Measurements from ENCODE around the gene PIK3R6. TPM values are rescaled to one million over a fixed set of nuclear protein-coding genes. Genes with fewer than 3 reads are reported as not detected.

PIK3R6 gene
- total and polyA plus RNA-seq, 10 of the 15 experiments (the other 5 are each of a cell fraction or from before 2014, with no cell fraction given), result 6.7 to 146 (median 68.2) TPM

- RAD21 ChIA-PET (ENCODE audit: unreplicated experiment), result interaction anchor here (0.6 kb wide), 1 partner anchor 127 kb away, joined by 3 read pairs; no protein-coding TSS in a partner anchor
- no peak for ATAC-seq
- Histone ChIP-seq H3K4me2 (ENCODE audit: control insufficient read depth, insufficient read depth) (no peak overlapping the region), H3K4me3 (no peak overlapping the region), H3K27me3 (replicated peaks in 1 of 2; ENCODE audit: control insufficient read depth in 2 of 2, insufficient read depth in 2 of 2, low read length in 1 of 2) (no peaks in the 10 kb centered on the region), H3K79me2 (ENCODE audit: control insufficient read depth, insufficient read depth, low read length) (no peaks in the 10 kb centered on the region; the same call in 1 of the 2 replicates), H2AFZ (ENCODE audit: control insufficient read depth, low read depth, low read length) (no peak overlapping the region), H3K9ac (ENCODE audit: control insufficient read depth, insufficient read depth, low read length) (no peak overlapping the region), H4K20me1 (ENCODE audit: control insufficient read depth, insufficient read depth) (no peaks in the 10 kb centered on the region; the same call in 1 of the 2 replicates), H3K4me1 (ENCODE audit: control insufficient read depth, insufficient read depth, low read length) (no peaks in the 10 kb centered on the region), H3K27ac (ENCODE audit: control insufficient read depth, insufficient read depth) (no peak overlapping the region), H3K36me3 (ENCODE audit: control insufficient read depth in 2 of 2, insufficient read depth in 2 of 2, low read length in 1 of 2) (peaks cover 51 to 69% of the 10 kb centered on the region in 2 experiments), H3K9me3 (replicated peaks; ENCODE audit: control insufficient read depth, insufficient read depth, low read length) (no peaks in the 10 kb centered on the region)
- 99% methylated on average over 13 of the region's 15 CpGs for WGBS (ENCODE audit: insufficient coverage, insufficient replicate concordance, low lambda C conversion rate, missing lambda C conversion rate)
- POLR2A ChIA-PET, result interaction anchor here (0.6 kb wide), 1 partner anchor 27 kb away, joined by 8 read pairs; no protein-coding TSS in a partner anchor
- intact Hi-C loops (cut with micrococcal nuclease; ENCODE audit: unreplicated experiment) (no loop called here), in situ Hi-C loops (cut with MboI) (no loop called here)
- SMC1A ChIA-PET (ENCODE audit: uncharacterized antibody, unreplicated experiment), result no interaction called here
- no peak for DNase-seq (ENCODE audit: low read depth, low spot score)
- no TSS peak for BruUV-seq (replicated peaks)
- no peak for FAIRE-seq
- no peak for TF ChIP-seq FOXM1 (IDR thresholded peaks at IDR 0.05; ENCODE audit: low read depth, low read length)
- no peak for TF ChIP-seq STAT3 (IDR thresholded peaks at IDR 0.05; ENCODE audit: low read depth, low read length)
- TF ChIP-seq TARDBP (IDR thresholded peaks at IDR 0.05; ENCODE audit: borderline replicate concordance), result no peak
- TF ChIP-seq ETV6 (conservative IDR thresholded peaks at IDR 0.05 in 1 of 2, IDR thresholded peaks at IDR 0.05 in 1 of 2; ENCODE audit: borderline replicate concordance in 1 of 2, low read depth in 1 of 2), result no peak
- TF ChIP-seq RB1 (IDR thresholded peaks at IDR 0.05; ENCODE audit: borderline replicate concordance), result no peak
- no peak for TF ChIP-seq SMAD1 (IDR thresholded peaks at IDR 0.05; ENCODE audit: low read depth, partially characterized antibody)
- no peak for TF ChIP-seq CTCF (IDR thresholded peaks at IDR 0.05 in 2 of 3, conservative IDR thresholded peaks at IDR 0.05 in 1 of 3; ENCODE audit: control insufficient read depth in 2 of 3, extremely low read depth in 1 of 3, insufficient read depth in 1 of 3, low read depth in 3 of 3, low read length in 3 of 3)
- TF ChIP-seq POU2F2 (IDR thresholded peaks at IDR 0.05; ENCODE audit: borderline replicate concordance, low read depth, low read length), result no peak
- no peak for TF ChIP-seq PAX5 (IDR thresholded peaks at IDR 0.05; ENCODE audit: borderline replicate concordance, low read depth, low read length)
- no peak for TF ChIP-seq TBL1XR1 (IDR thresholded peaks at IDR 0.05; ENCODE audit: low read depth, low read length)
- TF ChIP-seq NFYA (IDR thresholded peaks at IDR 0.05; ENCODE audit: borderline replicate concordance, low read depth, low read length), result no peak
- TF ChIP-seq SMAD5 (IDR thresholded peaks at IDR 0.05; ENCODE audit: low read depth), result no peak
- CTCF ChIA-PET, result interaction anchor here (1.3 kb wide), 1 partner anchor 12 kb away, joined by 5 read pairs; no protein-coding TSS in a partner anchor
These were observed 30.5 kb downstream of the PIK3R6 start for GRCh38 chr17:8836821-8837562.

Measured in GM12878 (cell line).